GM19035 (cell line): Measurements from ENCODE around the gene ANO10.

Experiments
- ATAC-seq: cut with Tn5 transposase; IDR thresholded peaks from one replicate; pipeline ENCODE4 v1.9.1; 2021; ENCODE audit not compliant: unreplicated experiment

Gene ANO10

DNA sequence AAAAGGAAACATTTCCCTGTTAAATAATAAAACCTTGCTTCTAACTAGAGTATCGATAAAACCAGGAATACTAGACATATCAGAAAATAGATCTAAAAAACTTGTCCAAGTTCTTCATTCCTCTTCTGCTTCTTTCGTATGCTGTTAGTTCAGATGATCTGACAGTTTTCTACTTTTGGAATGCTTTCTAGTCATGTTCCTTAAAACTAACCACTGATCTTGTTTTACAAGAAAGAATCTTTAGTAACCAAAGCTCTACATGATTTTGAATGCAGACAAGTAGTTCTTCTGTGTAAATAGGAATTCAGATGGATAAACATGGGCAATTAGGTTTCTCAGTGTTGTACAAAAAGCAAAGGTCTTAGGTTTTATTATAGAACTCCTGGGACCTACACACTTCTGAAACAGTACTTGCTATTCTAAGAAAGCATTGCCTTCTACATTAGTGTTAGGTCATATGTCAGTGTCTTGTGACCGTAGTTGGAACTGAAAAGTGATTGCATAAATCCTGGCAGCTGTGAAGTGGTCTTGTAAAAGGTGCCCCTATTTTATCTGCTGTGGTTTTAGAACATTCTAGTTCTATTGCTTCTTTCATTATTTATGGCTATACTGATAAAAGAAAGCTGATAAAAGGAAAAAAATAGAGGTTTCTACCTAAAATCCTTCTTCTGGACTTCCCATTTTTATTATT lies 294.8 kb downstream of the ANO10 start:
- no peak for ATAC-seq

DNA sequence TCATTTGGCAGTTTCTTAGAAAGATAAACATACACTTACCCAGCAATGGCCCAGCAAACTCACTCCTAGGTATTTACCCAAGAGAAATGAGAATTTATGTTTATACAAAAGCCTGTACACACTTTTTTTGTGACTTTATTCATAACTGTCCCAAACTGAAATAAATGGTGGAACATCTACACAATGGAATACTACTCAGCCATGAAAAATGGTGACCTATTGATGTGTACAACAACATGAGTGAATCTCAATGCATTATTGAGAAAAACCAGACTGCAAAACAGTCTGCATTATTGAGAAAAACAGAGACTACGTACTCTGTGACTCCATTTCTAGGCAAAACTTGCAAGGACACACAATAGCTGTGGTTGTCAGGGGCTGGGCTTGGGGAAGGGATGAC lies 298.3 kb downstream of the ANO10 start:
- no peak for ATAC-seq

DNA sequence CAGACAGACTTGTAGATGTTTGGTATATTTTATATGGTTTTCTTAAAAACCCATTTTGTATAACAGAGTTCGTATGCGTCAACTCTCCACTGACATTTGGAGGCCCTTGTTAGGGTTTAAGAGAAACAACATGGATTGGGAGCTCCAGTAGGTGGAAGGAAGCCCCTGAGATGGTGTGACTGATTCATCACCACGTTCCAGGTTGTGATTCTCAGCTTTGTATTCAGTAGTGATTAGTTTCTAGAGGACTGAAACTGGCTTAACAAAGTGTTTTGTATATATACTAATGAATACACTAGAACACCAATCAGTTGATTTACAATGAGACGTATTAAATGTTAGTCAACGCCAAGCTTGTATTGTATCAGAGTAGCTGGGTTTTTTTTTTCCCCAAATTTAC lies 301.5 kb downstream of the ANO10 start:
- ATAC-seq = no peak

DNA sequence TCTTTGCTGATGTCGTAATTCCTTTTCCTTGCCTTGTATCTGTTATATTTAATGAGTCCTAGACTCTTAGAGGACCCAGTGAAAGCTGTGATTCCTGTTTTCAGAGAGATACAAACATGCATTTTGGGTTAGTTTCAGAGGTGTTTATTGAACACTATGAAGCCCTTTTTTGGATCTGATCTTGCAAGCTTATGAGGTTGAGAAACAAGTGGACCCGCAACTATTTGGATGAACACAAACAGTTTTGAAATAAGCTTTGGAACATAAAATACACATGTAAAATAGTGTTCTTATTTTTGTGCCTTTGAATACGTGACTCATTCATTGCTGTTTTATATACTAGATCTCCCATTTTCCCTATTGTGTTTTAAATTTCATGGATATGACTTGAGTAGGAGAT lies 302.0 kb downstream of the ANO10 start:
- ATAC-seq = no peak

DNA sequence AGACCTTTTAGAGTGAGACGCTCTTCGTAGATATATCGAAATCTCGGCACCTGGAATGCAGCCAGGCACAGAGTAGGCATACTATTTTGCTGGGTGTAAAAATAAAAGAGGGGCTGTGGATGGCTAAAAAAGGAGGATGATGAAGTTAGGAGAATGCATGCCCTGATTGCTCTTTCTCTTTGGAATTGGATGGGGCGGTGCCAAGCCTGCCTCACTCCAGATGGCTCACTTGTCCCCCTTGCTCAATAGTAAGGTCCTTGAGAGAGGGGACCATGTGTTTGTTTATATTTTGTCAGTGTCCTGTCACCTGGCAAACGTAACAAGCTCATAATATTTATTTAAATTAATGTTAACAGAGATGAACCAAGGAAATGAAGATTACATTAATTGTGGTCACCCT lies 302.4 kb downstream of the ANO10 start:
- no peak for ATAC-seq

DNA sequence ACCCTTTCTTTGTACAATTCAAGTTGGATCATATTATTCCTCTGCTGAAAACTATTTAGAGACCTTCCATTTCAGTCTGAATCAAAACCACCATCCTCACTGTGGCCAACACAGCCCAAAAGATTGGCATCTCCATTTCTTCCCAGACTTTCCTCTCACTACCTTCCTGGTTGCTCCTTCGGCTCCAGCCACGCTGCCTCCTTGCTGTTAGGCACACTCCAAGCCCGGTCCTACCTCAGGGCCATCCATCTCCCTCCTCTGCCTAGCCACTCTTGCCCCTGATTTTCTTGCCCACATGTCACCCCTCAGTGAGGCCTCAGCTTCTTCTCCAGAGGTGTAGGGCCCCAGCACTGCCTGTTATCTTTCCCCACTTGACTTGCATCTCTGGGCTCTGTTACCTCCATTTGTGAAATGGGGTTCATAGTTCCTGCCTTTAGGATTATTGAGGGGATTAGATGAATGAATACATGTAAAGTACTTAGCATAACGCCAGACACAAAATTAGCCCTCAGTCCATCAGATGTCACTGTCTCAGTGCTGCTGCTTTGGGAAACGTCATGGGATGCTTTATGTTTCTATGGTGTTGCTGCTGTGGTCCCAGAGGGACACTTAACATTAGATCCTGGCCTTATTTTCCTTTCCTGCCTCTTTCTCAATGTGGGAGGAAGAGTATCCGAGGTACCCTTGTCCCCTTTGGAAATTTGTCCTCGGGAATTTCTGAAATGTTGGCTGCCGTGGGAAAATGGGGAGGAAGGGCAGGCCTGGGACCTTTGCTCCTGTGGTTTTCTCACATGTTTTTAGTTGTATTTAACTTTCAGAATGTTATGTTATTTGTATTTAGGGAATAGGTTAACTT lies 304.1 kb downstream of the ANO10 start:
- ATAC-seq = no peak

DNA sequence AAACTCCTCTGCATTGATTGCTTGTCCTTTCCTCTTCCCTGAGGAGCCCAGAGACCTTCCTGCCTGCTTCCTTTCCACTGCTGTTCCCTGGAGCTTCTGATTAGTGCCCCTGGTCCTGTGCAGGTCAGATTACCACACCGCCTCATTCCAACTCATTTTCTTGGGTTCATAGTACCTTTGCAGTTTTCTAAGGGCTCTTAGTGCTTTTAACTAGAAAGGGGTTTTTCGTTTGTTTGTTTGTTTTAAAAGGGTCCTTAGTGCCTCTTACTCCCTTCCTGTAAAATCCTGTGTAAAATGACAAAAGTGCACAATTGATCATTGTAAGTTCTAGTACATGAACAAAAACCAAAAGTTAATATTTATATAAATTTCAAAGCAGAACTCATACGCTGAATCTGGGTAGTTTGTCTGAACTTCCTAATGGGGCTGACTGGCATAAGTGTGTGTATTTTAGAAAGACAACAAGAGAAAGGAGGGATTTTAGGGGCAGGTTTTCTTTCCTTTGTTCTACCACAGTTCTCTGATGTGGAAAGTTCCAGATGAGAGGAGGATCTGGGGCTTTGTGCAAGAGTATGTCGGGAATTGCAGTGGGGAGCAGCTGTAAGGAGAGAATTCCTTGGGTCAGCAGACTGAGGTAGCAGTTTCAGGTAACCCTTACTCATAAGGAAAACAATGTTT lies 304.9 kb downstream of the ANO10 start:
- ATAC-seq = no peak
